Measurements from ENCODE around the gene NPY2R.

GRCh38 chr4:155265113-155265512 lies 56.7 kb downstream of the NPY2R start:
- TF ChIP-seq CTCF (optimal IDR thresholded peaks at IDR 0.05 in 1 of 3, IDR thresholded peaks at IDR 0.05 in 1 of 3, conservative IDR thresholded peaks at IDR 0.05 in 1 of 3; ENCODE audit: extremely low read depth in 1 of 3, insufficient read depth in 2 of 3, low read length in 3 of 3), result no peak
- no peak for TF ChIP-seq EZH2 (IDR thresholded peaks at IDR 0.05; ENCODE audit: low read length)
